ENCODE results near the gene TBC1D20.
"Not testable (repeated sequence)": the region's sequence is repeated elsewhere in the genome, so short reads cannot be mapped to it uniquely, and the experiment has no call there.

The TBC1D20 gene

DNA sequence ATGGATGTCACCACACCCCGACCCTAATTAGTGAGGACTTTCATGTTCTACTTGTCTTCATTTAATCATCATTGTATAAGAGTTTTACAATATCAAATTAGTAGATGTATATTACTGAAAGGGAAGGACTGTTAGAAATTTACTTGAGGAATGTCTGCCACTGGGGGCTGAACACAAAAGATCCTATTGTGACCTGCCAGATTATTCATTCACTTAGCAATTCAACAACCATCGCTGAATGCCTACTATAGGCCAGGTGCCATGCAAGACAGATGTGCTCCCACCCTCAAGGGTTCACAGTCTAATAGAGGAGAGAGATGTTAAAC is 62.2 kb downstream of the TBC1D20 start:
- no peak for DNase-seq

DNA sequence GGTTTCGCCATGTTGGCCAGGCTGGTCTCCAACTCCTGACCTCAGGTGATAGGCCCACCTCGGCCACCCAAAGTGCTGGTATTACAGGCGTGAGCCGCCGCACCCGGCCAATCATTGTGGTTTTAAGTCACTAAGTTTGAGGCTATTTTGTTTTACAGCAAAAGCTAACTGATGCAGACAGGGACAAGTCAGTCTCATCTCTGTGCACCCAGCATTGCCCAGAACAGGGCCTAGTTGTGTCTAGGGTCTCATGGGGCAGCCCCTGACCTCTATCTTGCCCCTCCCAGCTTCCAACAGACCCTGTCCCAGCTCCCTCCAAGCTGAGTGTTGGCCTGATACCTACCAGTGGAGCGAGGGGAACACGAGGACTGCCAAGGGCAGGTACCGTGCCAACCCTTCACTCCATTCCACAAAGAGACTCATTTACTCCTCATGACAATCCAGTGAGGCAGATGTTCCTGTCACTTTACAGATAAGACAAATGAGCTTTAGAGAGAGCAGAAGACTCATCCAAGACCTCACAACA is 63.1 kb downstream of the TBC1D20 start:
- DNase-seq, result no peak

GRCh38 chr20:397432-398237 is 64.7 kb downstream of the TBC1D20 start:
- no peak for DNase-seq

DNA sequence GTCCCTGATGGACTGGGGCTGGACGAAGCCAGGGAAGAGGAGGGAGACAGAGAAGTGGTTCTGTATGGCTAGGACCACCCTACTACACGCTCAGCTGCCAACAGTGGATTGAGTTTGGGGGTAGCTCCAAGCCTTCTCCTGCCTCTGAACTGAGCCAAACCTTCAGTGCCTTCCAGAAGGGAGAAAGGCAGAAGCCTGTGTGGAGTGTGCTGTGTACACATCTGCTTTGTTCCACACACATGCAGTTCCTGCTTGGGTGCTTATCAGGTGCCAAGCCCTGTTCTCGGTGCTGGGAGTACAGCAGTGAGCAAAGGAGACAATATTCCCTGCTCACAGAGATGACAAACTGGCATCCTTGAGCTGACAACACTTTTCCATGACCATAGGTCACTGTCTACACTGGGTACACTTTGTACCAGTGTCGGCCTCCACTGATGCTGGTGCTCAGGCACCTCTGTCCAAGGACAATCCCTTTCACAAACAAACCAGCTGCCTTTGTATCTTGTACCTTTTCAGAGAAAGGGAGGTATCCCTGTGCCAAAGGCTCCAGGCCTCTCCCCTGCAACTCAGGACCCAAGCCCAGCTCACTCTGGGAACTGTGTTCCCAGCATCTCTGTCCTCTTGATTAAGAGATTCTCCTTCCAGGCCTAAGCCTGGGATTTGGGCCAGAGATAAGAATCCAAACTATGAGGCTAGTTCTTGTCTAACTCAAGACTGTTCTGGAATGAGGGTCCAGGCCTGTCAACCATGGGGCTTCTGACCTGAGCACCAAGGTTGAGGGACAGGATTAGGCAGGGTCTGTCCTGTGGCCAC is 65.5 kb downstream of the TBC1D20 start:
- no peak for DNase-seq

- no peak for DNase-seq
These were observed 66.1 kb downstream of the TBC1D20 start for GRCh38 chr20:396252-396618.

DNA sequence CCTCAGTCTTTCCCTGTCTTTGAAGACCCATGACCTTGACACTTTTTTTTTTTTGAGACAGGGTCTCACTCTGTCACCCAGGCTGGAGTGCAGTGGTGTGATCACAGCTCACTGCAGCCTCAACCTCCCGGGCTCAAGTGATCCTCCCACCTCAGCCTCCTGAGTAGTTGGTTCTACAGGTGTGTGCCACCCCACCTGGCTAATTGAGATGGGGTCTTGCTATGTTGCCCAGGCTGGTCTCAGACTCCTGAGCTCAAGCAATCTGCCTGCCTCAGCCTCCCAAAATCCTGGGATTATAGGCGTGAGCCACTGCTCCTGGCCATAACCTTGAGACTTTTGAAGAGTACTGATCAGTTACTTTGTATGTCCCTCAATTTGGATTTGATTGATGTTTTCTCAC is 69.0 kb downstream of the TBC1D20 start:
- DNase-seq, result not testable (repeated sequence)

GRCh38 chr20:391041-391711 is 71.2 kb downstream of the TBC1D20 start:
- no peak for DNase-seq

GRCh38 chr20:389220-389619 is 73.1 kb downstream of the TBC1D20 start:
- no peak for DNase-seq

GRCh38 chr20:388034-388994 is 74.0 kb downstream of the TBC1D20 start:
- DNase-seq, result no peak

GRCh38 chr20:387520-387919 is 74.8 kb downstream of the TBC1D20 start:
- DNase-seq, result no peak

GRCh38 chr20:386634-387033 is 75.7 kb downstream of the TBC1D20 start:
- DNase-seq, result not testable (repeated sequence)

Data from amniotic stem cell (primary cell).